Esophagus muscularis mucosa (tissue), 4 donors: ENCODE results near the gene PHIP.

Source experiments
- CTCF ChIP-seq, 3 experiments: fragments of 200-600 bp in 2 of 3; fragments of 450-650 bp in 1 of 3; sonication (generic) in 2 of 3; IDR thresholded peaks; one replicate each; pipeline ENCODE4 v1.5.1; 2017 to 2019; ENCODE audit warnings: antibody characterized with exemption in 3 of 3, mild to moderate bottlenecking in 2 of 3, moderate library complexity in 1 of 3
- EP300 ChIP-seq: sonication (generic); formaldehyde crosslinking; IDR thresholded peaks from one replicate; pipeline ENCODE4 v1.6.1; 2017; ENCODE audit warnings: antibody characterized with exemption
- POLR2A ChIP-seq: fragments of 450-650 bp; IDR thresholded peaks from one replicate; pipeline ENCODE4 v1.6.1; 2017; ENCODE audit warnings: antibody characterized with exemption, moderate library complexity, mild to moderate bottlenecking, low read depth
- POLR2AphosphoS5 ChIP-seq, 2 donors: sonication (generic); formaldehyde crosslinking; IDR thresholded peaks; one replicate each; pipeline ENCODE4 v1.6.1; 2017; ENCODE audit warnings: antibody characterized with exemption in 2 of 2

- no peak for TF ChIP-seq POLR2A
- no peak for TF ChIP-seq CTCF (IDR thresholded peaks at IDR 0.05)
- no peak for TF ChIP-seq POLR2AphosphoS5 (IDR thresholded peaks at IDR 0.05)
- no peak for TF ChIP-seq EP300
Measured at GRCh38 chr6:78967191-78967590, 110.9 kb downstream of the PHIP start.
